GM21717 (cell line): Measurements from ENCODE around the gene CNPY1.
"Not testable (repeated sequence)": the region's sequence is repeated elsewhere in the genome, so short reads cannot be mapped to it uniquely, and the experiment has no call there.

Source experiments
- ATAC-seq: cut with Tn5 transposase; IDR thresholded peaks from one replicate; pipeline ENCODE4 v1.9.1; 2021; ENCODE audit warnings: mild to moderate bottlenecking, moderate library complexity; ENCODE audit not compliant: unreplicated experiment

Gene CNPY1

GRCh38 chr7:155579565-155579964 lies 33.2 kb upstream of the CNPY1 start:
- ATAC-seq: no peak

- ATAC-seq: no peak
Observed at GRCh38 chr7:155578016-155578415, 31.7 kb upstream of the CNPY1 start.

GRCh38 chr7:155577509-155577905 lies 31.1 kb upstream of the CNPY1 start:
- ATAC-seq: no peak

- ATAC-seq: no peak
Observed at GRCh38 chr7:155576900-155577508, 30.6 kb upstream of the CNPY1 start.

- ATAC-seq: no peak
Observed at GRCh38 chr7:155576416-155576815, 30.1 kb upstream of the CNPY1 start.

GRCh38 chr7:155574556-155575290 lies 28.4 kb upstream of the CNPY1 start:
- ATAC-seq: no peak

- ATAC-seq: no peak
Observed at GRCh38 chr7:155571581-155572345, 25.4 kb upstream of the CNPY1 start.

- no peak for ATAC-seq
Observed at GRCh38 chr7:155570991-155571390, 24.6 kb upstream of the CNPY1 start.

- ATAC-seq: no peak
Observed at GRCh38 chr7:155570171-155570958, 24.0 kb upstream of the CNPY1 start.

- ATAC-seq: no peak
Observed at GRCh38 chr7:155569681-155570080, 23.3 kb upstream of the CNPY1 start.

GRCh38 chr7:155568842-155569494 lies 22.6 kb upstream of the CNPY1 start:
- no peak for ATAC-seq

- ATAC-seq: no peak
Observed at GRCh38 chr7:155568333-155568660, 21.9 kb upstream of the CNPY1 start.

GRCh38 chr7:155567646-155568332 lies 21.4 kb upstream of the CNPY1 start:
- ATAC-seq: no peak

- ATAC-seq: no peak
Observed at GRCh38 chr7:155566011-155566836, 19.9 kb upstream of the CNPY1 start.

- no peak for ATAC-seq
Observed at GRCh38 chr7:155565596-155565995, 19.2 kb upstream of the CNPY1 start.

GRCh38 chr7:155562976-155563375 lies 16.6 kb upstream of the CNPY1 start:
- ATAC-seq: not testable (repeated sequence)

- no peak for ATAC-seq
Observed at GRCh38 chr7:155562106-155562505, 15.7 kb upstream of the CNPY1 start.

GRCh38 chr7:155560982-155561686 lies 14.8 kb upstream of the CNPY1 start:
- no peak for ATAC-seq
